Caco-2 (cell line): Measurements from ENCODE around the gene RCN2. TPM values are rescaled to one million over a fixed set of nuclear protein-coding genes. Genes with fewer than 3 reads are reported as not detected.

Experiments used
- BruUV-seq: library from RNA; stranded (reverse); fragments of 400-500 nt; replicated peaks from 2 replicates; lab custom pipeline; 2021; lab: Mats Ljungman, UMichigan
- CTCF ChIA-PET: fragments of 300-600 bp; sonication (Branson Sonifier 250); formaldehyde crosslinking; loops from one replicate; lab custom pipeline; 2022; ENCODE audit warnings: antibody characterized with exemption; lab: Charles Lee
- POLR2A ChIA-PET: fragments of 300-600 bp; sonication (Branson Sonifier 250); formaldehyde crosslinking; loops from one replicate; lab custom pipeline; 2022; ENCODE audit warnings: antibody characterized with exemption; lab: Charles Lee
- DNase-seq, 2 experiments: peaks; one replicate each; pipeline versions ENCODE4 v3.0.0 to v3.0.0-alpha.2; 2020 to 2022
- H3K27me3 ChIP-seq: replicated peaks from 2 replicates; pipeline ENCODE4 v1.6.0; 2011; ENCODE audit warnings: low read length; ENCODE audit not compliant: control insufficient read depth, insufficient read depth
- H3K36me3 ChIP-seq: 2 replicates; pipeline ENCODE4 v1.5.1; 2011; ENCODE audit warnings: low read length; ENCODE audit not compliant: control insufficient read depth, insufficient read depth
- H3K4me1 ChIP-seq: fragments of 250-450 bp; sonication (Bioruptor Pico); 2 replicates; pipeline ENCODE4 v1.5.1; 2020; ENCODE audit warnings: mild to moderate bottlenecking
- H3K4me3 ChIP-seq: 2 replicates; pipeline ENCODE4 v1.5.1; 2011; ENCODE audit warnings: low read depth, mild to moderate bottlenecking, control low read depth, low read length
- H3K9me3 ChIP-seq: fragments of 250-450 bp; sonication (Bioruptor Pico); 2 replicates; pipeline ENCODE4 v1.5.1; 2020; ENCODE audit warnings: mild to moderate bottlenecking, moderate library complexity
- H3K27ac Mint-ChIP-seq: one replicate; pipeline ENCODE4 v1.8.0; 2022; ENCODE audit warnings: mixed read lengths; ENCODE audit not compliant: unreplicated experiment
- H3K27me3 Mint-ChIP-seq: one replicate; pipeline ENCODE4 v1.8.0; 2022; ENCODE audit warnings: mixed read lengths; ENCODE audit not compliant: insufficient read depth, unreplicated experiment
- H3K36me3 Mint-ChIP-seq: one replicate; pipeline ENCODE4 v1.8.0; 2022; ENCODE audit warnings: mild to moderate bottlenecking, mixed read lengths; ENCODE audit not compliant: insufficient read depth, unreplicated experiment
- H3K4me1 Mint-ChIP-seq: one replicate; pipeline ENCODE4 v1.8.0; 2022; ENCODE audit warnings: low read depth, mixed read lengths; ENCODE audit not compliant: unreplicated experiment
- H3K4me3 Mint-ChIP-seq: one replicate; pipeline ENCODE4 v1.8.0; 2022; ENCODE audit warnings: mild to moderate bottlenecking, moderate library complexity, mixed read lengths; ENCODE audit not compliant: unreplicated experiment
- H3K9me3 Mint-ChIP-seq: one replicate; pipeline ENCODE4 v1.8.0; 2022; ENCODE audit warnings: mixed read lengths; ENCODE audit not compliant: unreplicated experiment
- CTCF ChIP-seq, 2 experiments: fragments of 200-600 bp in 1 of 2; IDR thresholded peaks; 1 replicate in 1 of 2; 2 replicates in 1 of 2; pipeline versions ENCODE4 v1.5.1 to v1.8.0; 2011 to 2022; ENCODE audit warnings: antibody characterized with exemption in 1 of 2, control low read depth in 1 of 2, inconsistent platforms in 1 of 2, low read depth in 1 of 2, low read length in 1 of 2, mild to moderate bottlenecking in 1 of 2, moderate library complexity in 1 of 2; ENCODE audit not compliant: insufficient read depth in 1 of 2, severe bottlenecking in 1 of 2, unreplicated experiment in 1 of 2
- intact Hi-C: fragments of 100-400 bp; cut with micrococcal nuclease; formaldehyde crosslinking; loops from one replicate; pipeline ENCODE4 v1.10.0; 2022; ENCODE audit not compliant: unreplicated experiment
- total RNA-seq: library from RNA; stranded (reverse); gene quantifications from 2 replicates; pipeline ENCODE4 v1.2.3, GENCODE V29; 2022

RCN2 gene
- total RNA-seq, 1 experiment from 2014 or later: 73.7 TPM

GRCh38 chr15:76976141-76976540 is 44.6 kb downstream of the RCN2 start:
- Mint-ChIP-seq H3K36me3 (no peaks in the 10 kb centered on the region), H3K4me3 (no peak overlapping the region), H3K27me3 (peaks cover 7% of the 10 kb centered on the region), H3K4me1 (no peaks in the 10 kb centered on the region), H3K9me3 (no peaks in the 10 kb centered on the region), H3K27ac (no peak overlapping the region)
- no peaks in the 10 kb centered on the region for H3K36me3 ChIP-seq
- H3K4me1 ChIP-seq: no peaks in the 10 kb centered on the region
- H3K9me3 ChIP-seq: no peaks in the 10 kb centered on the region
- POLR2A ChIA-PET: no interaction called here
- no peak overlapping the region for H3K4me3 ChIP-seq
- CTCF ChIA-PET: no interaction called here
- no peak for TF ChIP-seq CTCF (IDR thresholded peaks at IDR 0.05; ENCODE audit: insufficient read depth in 1 of 2, low read depth in 1 of 2, low read length in 1 of 2, severe bottlenecking in 1 of 2, unreplicated experiment in 1 of 2)
- DNase-seq: no peak
- BruUV-seq: no TSS peak
- intact Hi-C loops: no loop called here
- no peaks in the 10 kb centered on the region for H3K27me3 ChIP-seq

GRCh38 chr15:76976572-76977270 is 45.2 kb downstream of the RCN2 start:
- Histone ChIP-seq H3K4me1 (no peaks in the 10 kb centered on the region), H3K27me3 (no peaks in the 10 kb centered on the region), H3K36me3 (no peaks in the 10 kb centered on the region), H3K4me3 (no peak overlapping the region), H3K9me3 (no peaks in the 10 kb centered on the region)
- BruUV-seq: no TSS peak
- intact Hi-C loops: no loop called here
- DNase-seq: no peak
- ChIA-PET CTCF (no interaction called here), POLR2A (no interaction called here)
- peaks cover 7% of the 10 kb centered on the region for H3K27me3 Mint-ChIP-seq
- no peaks in the 10 kb centered on the region for H3K4me1 Mint-ChIP-seq
- no peaks in the 10 kb centered on the region for H3K36me3 Mint-ChIP-seq
- no peak for TF ChIP-seq CTCF (IDR thresholded peaks at IDR 0.05; ENCODE audit: insufficient read depth in 1 of 2, low read depth in 1 of 2, low read length in 1 of 2, severe bottlenecking in 1 of 2, unreplicated experiment in 1 of 2)
- H3K4me3 Mint-ChIP-seq: no peak overlapping the region
- no peaks in the 10 kb centered on the region for H3K9me3 Mint-ChIP-seq
- no peak overlapping the region for H3K27ac Mint-ChIP-seq

- intact Hi-C loops: no loop called here
- Histone ChIP-seq H3K4me1 (no peaks in the 10 kb centered on the region), H3K9me3 (no peaks in the 10 kb centered on the region), H3K27me3 (no peaks in the 10 kb centered on the region), H3K4me3 (no peak overlapping the region), H3K36me3 (no peaks in the 10 kb centered on the region)
- no peaks in the 10 kb centered on the region for H3K4me1 Mint-ChIP-seq
- no peak overlapping the region for H3K27ac Mint-ChIP-seq
- no peak for TF ChIP-seq CTCF (IDR thresholded peaks at IDR 0.05; ENCODE audit: insufficient read depth in 1 of 2, low read depth in 1 of 2, low read length in 1 of 2, severe bottlenecking in 1 of 2, unreplicated experiment in 1 of 2)
- H3K27me3 Mint-ChIP-seq: peaks cover 7% of the 10 kb centered on the region
- no TSS peak for BruUV-seq
- H3K36me3 Mint-ChIP-seq: no peaks in the 10 kb centered on the region
- no peak for DNase-seq
- no peaks in the 10 kb centered on the region for H3K9me3 Mint-ChIP-seq
- H3K4me3 Mint-ChIP-seq: no peak overlapping the region
- ChIA-PET CTCF (interaction anchor here (0.6 kb wide), 1 partner anchor 39 kb away, joined by 5 read pairs; no protein-coding TSS in a partner anchor), POLR2A (no interaction called here)
These were observed 47.2 kb downstream of the RCN2 start for GRCh38 chr15:76978522-76979330.
